Activated effector memory CD4-positive, alpha-beta T cell treated with anti-CD3 and anti-CD28 coated beads, Interleukin-2, amount 50 U/mL, for 16 hours (primary cell): ENCODE data around the gene CITED1.
A peak's percentile ranks its signal among the peaks of the same experiment; 100 is the strongest.

Experiments used
- DNase-seq: peaks from one replicate; pipeline ENCODE4 v3.0.0-alpha.2; 2020

Gene CITED1

GRCh38 chrX:72308566-72309296, 3.0 kb upstream of the CITED1 start:
- peak; percentile 70 for DNase-seq

- no peak for DNase-seq
These were observed 2.5 kb upstream of the CITED1 start for GRCh38 chrX:72308209-72308565.

GRCh38 chrX:72307646-72308051, 1.9 kb upstream of the CITED1 start:
- no peak for DNase-seq

GRCh38 chrX:72306851-72307645, 1.3 kb upstream of the CITED1 start:
- peak; percentile 67 for DNase-seq

- DNase-seq = no peak
These were observed 529 bp upstream of the CITED1 start for GRCh38 chrX:72306085-72306801.

GRCh38 chrX:72304877-72305276, 837 bp downstream of the CITED1 start:
- no peak for DNase-seq

- DNase-seq = no peak
These were observed 3.9 kb downstream of the CITED1 start for GRCh38 chrX:72301781-72302180.

GRCh38 chrX:72299891-72300630, 5.7 kb downstream of the CITED1 start:
- no peak for DNase-seq

- no peak for DNase-seq
These were observed 7.6 kb downstream of the CITED1 start for GRCh38 chrX:72297953-72298730.

GRCh38 chrX:72296991-72297390, 8.7 kb downstream of the CITED1 start:
- DNase-seq = no peak

GRCh38 chrX:72295745-72296144, 10.0 kb downstream of the CITED1 start:
- DNase-seq = no peak

- DNase-seq = no peak
These were observed 11.2 kb downstream of the CITED1 start for GRCh38 chrX:72294497-72294896.

GRCh38 chrX:72282302-72282701, 23.4 kb downstream of the CITED1 start:
- DNase-seq = no peak

- no peak for DNase-seq
These were observed 25.3 kb downstream of the CITED1 start for GRCh38 chrX:72280321-72280845.

- DNase-seq = no peak
These were observed 29.2 kb downstream of the CITED1 start for GRCh38 chrX:72276478-72276953.

GRCh38 chrX:72274526-72274925, 31.2 kb downstream of the CITED1 start:
- no peak for DNase-seq

- peak; percentile 71 for DNase-seq
These were observed 32.0 kb downstream of the CITED1 start for GRCh38 chrX:72273718-72274117.

GRCh38 chrX:72272868-72273267, 32.8 kb downstream of the CITED1 start:
- DNase-seq = no peak

GRCh38 chrX:72271812-72272211, 33.9 kb downstream of the CITED1 start:
- no peak for DNase-seq

- DNase-seq = no peak
These were observed 34.5 kb downstream of the CITED1 start for GRCh38 chrX:72271091-72271788.

- DNase-seq = no peak
These were observed 35.3 kb downstream of the CITED1 start for GRCh38 chrX:72270316-72270866.
